ENCODE data around the gene VPS35L.
"Not testable (repeated sequence)": the region's sequence is repeated elsewhere in the genome, so short reads cannot be mapped to it uniquely, and the experiment has no call there.

VPS35L gene

DNA sequence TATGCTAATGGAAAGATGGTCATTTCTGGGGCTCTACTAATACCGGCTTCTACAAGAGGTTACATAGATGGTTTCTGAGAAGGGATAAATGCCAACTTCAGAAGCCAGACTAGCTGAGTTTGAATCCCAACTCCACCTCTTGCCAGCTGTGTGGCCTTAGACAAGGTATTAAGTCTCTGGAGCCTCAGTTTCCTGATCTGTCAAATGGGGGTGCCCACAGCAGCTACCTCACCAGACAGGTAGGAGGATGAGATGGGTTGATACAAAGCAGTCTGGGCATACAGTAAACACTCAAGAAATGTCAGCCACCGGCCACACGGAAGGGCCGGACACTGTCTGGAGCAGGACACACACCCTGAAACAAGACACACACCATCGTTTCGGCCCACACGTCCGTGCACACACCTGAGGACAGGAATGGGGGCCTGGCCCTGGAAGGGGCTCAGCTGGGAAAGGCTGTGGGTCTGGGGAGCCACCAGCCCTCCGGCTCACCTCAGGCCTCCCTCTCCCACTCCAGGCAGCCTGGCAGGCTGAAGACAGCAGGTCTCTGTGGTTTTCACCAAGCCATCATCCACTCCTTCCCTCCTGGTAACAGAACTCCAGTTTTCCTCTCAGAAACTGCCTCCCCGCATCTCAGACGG lies 157.0 kb downstream of the VPS35L start:
- DNase-seq (ENCODE audit: low spot score), result no peak

DNA sequence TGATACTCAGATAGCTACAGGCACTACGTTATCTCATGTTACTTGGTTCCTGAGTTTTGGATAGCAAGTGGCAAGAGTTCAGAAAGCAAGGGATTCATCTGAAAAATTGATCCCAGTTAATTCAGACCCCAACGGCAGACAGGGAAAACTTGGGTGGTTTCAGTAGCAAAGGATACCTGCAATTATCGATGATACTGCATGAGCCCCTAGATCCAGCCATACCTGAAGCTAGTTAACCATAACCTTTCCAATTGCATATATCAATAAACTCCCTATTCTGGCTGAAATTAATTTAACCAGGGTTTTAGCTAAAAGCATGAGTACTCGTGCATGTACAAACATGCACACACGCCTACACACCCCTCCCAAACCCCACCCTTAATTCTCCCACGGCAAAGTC lies 158.2 kb downstream of the VPS35L start:
- DNase-seq (ENCODE audit: low spot score), result no peak

DNA sequence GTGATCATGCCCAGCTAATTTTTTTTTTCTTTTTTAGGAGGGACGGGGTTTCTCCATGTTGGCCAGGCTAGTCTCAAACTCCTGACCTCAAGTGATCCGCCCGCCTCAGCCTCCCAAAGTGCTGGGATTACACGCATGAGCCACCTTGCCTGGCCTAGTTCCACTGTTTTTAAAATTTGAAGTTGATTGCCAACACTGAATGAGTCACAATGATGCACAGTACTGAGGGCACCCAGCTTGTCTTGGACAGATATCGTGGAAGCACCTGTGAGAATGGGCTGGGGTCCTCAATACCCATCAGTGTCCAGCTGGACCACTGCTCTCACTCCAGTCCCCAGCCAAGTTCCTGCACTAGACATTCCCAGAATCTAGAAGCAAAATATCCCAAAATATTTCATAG lies 160.1 kb downstream of the VPS35L start:
- DNase-seq (ENCODE audit: low spot score), result no peak

DNA sequence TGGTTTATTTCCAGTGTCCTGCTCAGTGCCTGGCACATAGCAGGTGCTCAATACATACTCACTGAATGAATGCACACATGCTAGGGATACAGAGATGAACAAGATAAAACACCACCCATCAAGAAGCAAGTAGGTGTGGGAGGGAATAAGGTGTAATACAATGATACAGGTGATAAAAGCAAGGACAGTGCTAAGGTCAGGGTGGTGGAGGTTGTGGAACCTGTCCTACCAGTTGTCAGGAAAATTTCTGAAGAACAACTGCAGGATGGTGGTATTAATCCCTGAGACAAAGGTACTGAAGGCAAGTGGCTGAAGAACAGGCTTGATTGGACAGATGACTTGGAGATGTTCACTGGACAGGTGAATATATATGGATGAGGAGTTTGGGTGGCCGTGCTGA lies 160.7 kb downstream of the VPS35L start:
- DNase-seq (ENCODE audit: low spot score), result no peak

DNA sequence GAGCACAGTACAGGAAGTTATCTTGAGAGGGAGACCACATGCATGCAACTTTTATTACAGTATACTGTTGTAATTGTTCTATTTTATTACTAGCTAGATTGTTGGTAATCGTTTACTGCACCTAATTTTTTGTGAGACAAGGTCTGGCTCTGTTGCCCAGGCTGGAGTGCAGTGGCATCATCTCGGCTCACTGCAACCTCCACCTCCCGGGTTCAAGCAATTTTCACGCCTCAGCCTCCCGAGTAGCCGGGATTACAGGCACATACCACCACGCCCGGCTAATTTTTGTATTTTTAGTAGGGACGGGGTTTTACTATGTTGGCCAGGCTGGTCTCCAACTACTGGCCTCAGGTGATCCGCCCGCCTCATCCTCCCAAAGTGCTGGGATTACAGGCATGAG lies 161.2 kb downstream of the VPS35L start:
- DNase-seq (ENCODE audit: low spot score), result not testable (repeated sequence)

DNA sequence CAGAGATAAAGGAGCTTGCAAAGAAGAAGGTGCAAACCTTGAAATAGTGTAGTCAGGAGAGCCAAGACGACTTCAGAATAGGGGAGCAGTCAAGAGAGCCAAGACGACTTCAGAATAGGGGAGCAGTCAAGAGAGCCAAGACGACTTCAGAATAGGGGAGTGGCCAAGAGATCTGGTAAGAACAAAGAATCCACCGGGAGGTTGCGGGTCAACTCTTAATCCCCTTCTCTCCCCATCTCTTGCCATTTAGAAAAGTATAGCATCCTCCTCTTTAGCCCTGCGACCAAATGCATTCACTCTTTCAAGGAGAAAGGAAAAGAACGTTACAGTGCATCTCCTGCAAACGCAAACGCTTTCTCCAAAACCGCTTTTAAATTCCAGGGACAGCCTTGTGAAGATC lies 161.8 kb downstream of the VPS35L start:
- no peak for DNase-seq (ENCODE audit: low spot score)

DNA sequence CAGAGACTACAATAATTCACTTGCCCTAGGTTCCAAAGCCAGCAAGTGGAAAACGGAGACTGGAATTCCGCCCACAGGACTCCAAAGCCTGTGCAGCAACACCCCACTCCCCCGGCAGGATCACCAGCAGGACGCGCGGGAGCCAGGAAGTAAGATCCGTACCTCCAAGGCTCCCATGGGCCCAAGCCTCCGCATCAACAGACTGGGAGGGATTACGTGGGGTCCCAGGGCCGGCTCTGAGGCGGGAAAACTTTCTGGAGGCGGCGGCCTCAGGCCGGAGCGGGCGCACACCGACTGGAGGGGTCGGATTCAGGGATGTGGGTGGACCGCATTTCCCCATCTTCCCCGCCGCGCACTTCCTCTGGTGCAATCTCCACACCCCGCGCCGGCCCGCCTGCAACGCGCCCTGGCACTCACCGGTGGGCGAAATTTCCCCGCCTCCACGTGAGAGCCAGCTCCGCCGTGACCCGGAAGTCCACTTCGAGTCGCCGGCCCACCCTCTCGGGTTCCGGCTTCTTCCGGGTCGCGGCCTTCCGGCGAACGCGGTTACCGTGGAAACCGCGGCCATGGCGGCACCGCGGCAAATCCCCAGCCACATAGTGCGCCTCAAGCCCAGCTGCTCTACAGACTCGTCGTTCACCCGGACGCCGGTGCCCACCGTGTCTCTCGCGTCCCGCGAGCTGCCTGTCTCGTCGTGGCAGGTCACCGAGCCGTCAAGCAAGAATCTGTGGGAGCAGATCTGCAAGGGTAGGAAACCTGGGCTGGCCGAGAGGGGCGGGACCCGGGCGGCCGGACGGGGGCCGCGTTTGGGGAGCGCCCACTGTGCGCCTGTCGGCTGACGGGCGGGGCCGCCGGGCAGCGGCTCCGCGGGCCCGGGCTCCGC lies 162.5 kb downstream of the VPS35L start, which contains the start of the genes IQCK and KNOP1:
TSS of gene IQCK (plus strand) at position 531 of the 883 bp plus-strand sequence. CDS start at position 567, 36 bp downstream.
TSS of gene KNOP1 (minus strand) at position 487 of the 883 bp plus-strand sequence. CDS start 3,192 bp downstream, outside the sequence.
- DNase-seq (ENCODE audit: low spot score), result peak; percentile 94

DNA sequence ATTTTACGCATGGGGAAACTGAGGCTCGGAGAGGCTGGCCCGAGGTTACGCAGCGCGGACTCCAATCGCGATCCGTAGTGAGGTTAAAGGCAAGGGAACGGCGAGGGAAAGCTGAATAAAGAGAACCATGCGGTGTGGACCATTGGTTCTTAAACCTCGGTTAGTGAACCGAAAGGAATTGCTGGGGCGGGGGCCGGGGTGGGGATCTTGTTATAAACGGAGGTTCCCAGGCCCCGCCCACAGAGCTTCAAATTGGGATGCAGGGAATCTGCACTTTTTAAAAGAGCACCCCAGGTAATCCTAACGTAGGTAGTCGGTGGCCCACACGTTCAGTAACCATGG lies 163.1 kb downstream of the VPS35L start:
- DNase-seq (ENCODE audit: low spot score), result no peak

DNA sequence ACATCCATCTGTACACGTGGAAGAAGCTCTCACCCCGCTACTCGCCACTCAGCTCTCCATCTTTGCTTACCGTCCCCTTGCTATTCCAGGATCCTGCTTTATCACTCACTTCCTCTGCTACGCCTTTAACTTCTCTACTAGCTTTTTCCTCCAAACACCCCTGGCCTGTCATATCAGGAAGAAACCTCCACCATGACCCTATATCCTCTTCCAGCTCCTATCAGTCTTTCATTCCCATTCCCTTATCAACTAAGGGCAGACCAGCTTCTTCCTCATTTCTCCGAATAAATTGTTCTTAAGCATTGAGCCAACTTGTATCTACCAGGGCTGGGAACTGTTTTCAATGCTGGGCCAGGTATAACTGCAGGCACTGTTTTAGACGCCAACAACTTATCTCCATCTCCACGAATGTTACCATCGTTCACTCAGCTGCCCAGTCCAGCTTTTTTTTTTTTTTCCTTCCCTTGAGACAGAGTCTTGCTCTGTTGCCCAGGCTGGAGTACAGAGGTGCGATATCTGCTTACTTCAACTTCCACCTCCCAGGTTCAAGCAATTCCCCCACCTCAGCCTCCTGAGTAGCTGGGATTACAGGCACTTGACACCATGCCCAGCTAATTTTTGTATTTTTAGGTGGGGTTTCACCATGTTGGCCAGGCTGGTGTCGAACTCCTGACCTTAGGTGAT lies 166.9 kb downstream of the VPS35L start:
- no peak for DNase-seq (ENCODE audit: low spot score)

DNA sequence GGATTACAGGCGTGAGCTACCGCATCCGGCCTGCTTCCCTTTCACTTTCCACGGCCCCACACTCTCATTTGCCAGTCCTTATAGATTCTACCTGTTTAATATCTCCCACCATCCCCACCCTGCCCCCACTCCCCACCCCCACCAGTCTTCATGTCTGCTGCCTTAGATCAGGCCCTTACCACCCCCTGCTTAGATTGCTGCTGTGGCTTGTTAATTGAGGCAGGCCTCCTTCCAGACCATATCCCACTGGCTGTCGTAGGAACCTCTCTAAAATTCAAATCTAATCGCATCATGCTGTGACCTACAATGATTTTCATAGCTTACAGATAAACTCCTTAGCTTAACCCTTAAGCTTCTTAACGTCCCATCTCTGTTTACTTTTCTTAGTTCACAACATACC lies 167.5 kb downstream of the VPS35L start:
- no peak for DNase-seq (ENCODE audit: low spot score)

DNA sequence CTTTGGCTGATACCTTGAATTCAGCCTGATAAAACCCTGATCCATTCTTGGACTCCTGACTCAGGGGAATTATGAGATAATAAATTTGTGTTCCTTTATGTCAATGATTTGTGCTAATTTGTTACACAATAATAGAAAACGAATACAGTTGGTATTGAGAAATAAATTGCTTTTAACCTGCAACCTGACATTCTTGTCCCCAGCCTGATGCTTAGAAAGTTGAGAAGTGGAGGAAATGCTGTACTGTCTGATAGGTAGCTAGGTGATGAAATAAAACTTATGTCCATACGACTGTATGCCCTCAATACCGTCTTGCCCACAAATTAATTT lies 173.1 kb downstream of the VPS35L start:
- no peak for DNase-seq (ENCODE audit: low spot score)

DNA sequence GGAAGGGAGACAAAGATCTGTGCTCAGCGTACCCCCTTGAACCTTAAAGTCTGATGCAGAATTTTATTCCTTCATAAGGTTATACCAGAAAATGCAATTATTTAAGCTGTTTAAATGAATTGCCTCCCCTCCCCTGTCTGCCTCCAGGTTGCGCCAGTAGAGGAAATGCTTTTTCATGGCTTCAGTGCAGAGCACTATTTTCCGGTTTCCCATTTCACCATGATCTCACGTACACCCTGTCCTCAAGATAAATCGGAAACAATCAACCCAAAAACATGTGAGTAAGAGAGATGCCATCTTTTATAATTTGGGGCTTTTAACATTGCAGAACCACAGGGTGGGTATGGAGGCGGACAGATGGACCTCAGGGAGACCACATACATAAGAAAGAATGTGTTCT lies 178.0 kb downstream of the VPS35L start:
- DNase-seq (ENCODE audit: low spot score), result no peak

DNA sequence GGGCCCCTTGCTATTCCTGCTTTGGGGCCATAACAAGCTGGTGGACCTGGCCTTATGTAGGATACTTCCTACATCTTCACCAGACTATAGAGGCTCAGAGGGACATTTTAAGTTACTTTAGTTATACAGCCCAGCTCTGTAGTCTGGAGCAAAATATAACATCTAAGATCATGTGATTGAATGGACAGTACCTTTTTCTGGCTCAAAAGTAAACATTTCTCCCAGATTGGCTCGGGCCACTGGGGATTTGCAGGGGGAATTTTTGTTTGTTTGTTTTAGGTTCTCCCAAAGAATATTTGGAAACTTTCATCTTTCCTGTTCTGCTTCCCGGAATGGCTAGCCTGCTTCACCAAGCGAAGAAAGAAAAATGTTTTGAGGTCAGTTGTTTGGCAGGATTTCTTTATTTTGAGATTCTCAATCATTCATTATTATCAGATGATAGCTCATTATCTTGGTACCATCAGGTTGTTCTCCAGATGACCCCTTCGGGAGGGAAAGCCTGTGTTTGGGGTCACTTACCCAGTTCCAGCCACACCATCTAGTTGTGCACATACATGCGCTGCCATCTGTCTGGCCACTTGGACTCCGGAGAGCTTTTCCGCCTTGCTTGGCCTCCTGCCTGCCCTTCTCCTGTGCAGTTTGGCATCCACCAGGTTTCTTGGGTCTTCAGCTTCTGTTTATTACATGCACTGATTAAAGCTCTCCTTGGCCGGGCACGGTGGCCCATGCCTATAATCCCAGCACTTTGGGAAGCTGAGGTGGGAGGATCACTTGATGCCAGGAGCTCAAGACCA lies 179.8 kb downstream of the VPS35L start:
- no peak for DNase-seq (ENCODE audit: low spot score)

DNA sequence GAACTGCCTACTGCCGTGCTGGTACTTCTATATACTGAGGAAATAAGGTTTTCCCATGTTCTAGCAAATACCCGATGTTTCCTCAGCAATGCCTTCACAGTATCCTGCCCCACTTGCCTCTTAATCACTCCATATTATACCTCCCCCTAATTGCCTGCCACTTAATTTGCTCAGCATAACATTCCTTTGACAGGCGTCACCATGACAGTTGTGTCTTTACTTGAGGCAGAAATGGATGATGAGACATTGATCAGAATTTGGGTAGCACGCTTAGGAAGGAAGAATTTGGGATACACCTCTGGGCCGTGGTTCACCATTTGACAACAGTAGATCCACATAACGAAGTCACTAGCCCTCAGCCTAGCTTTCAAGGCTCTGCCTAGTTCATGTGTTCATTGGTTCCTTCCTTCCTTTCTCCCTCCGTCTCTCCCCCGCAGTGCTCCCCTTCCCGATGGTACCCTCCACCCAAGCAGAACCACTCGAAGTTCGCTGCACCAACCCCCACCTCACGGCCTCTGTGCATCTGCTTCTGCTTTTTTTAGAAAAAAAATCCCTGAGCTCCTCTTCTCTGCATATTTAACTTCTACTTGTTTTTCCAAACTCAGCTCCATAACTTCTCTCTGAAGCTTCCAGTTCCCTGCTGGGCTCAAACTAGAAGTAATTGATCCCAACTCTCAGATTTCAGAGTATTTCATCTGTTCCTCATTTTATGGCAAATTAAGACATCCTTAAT lies 182.0 kb downstream of the VPS35L start:
- DNase-seq (ENCODE audit: low spot score), result no peak

DNA sequence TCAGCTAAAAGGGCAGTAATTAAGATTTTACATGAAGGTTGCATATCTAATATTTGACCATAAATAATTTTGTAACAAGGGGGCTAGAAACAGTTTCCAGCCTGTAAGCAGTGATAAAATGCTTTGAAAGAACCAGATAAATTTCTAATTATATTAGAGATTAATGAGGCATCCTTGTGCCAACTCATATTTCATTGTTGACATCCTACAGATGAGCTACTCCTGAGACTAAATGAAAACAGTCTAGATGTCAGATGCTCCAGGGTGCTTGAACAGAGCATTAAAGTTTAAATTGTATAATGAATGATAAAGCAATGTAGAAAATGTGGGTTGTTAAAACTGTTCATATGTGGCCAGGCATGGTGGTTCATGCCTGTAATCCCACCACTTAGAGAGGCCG lies 185.9 kb downstream of the VPS35L start:
- no peak for DNase-seq (ENCODE audit: low spot score)

DNA sequence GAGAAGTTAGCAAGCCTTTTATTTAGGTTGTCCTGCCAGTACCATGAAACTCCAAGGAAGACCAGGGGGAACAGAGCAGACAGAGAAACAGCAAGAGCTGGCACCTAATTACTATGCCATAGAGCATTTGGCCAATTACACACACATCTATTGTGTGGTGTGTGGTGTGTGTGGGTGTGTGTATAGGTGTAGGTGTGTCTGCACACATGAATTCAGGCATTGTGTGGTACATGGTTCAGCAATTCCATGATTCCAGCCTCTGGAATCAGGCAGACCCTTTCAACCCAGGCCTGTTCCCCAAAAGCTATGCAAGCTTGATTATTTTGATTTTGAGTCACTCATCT lies 188.3 kb downstream of the VPS35L start:
- DNase-seq (ENCODE audit: low spot score), result no peak

DNA sequence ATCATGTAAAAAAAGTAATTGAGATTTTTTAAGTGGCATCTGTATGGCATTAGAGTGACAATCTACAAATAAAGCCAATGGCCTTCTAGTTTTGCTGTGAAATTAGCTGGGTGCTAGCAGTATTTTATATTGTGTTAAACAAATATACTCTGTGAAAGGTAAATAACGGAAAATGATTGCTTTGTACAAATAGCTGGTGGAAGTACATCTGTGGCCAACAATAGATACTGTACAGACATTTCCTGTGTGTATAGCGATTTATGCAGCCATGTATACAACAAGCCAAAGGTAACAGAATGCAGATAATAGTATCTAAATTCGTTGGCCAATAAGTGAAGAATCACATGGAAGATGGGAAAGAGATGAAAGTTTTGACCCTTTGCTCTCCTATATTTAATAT lies 189.2 kb downstream of the VPS35L start:
- no peak for DNase-seq (ENCODE audit: low spot score)

DNA sequence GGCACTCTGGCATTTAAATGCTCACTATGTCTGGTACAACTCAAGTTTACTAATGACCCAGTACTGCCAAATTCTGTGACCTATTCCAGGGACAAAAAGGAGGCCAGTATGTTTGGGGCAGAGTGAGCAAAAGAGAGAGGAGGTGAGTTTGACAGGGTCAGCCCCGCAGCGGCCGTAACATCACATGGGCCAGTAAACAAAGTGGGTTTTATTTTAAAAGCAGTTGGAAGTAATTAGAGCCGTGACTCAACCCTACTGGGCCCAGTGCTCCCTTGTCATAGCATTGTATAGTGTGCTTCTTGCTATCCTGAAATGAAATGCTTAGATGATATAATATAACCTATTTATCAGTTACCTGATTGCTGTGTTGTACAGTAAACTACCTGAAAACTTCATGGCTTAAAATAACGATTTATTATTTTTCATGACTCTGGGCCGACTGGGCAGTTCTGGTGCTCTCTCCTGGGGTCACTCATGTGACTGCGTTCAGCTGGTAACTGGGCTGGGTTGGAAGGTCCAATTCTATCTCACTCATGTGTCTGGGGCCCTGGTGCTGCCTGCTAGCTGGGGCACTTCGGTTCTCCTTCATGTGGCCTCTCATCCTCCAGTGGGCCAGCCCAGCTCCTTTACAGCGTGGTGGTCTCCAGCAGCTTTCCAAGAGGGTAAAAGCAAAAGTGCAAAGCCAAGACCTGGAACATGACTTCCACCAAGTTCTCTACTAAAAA lies 189.9 kb downstream of the VPS35L start:
- no peak for DNase-seq (ENCODE audit: low spot score)

DNA sequence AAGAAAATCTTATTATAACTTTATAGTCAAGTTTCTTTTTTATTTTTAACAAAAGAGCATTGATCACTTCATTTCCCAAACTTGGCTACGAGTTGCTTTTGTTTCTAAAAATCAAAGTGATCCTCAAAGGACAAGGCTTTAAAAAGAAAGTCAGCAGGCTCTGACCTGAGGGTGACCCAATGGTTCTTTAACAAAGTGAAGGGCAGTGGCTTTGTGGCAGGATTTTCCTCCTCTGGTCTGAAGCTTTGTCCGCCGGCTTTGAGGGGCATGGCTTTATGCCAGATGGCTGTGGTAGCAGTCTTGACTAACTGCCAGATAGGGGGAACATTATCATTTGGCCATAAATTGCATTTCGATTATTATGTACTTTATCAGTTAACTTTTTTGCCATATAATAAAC lies 191.1 kb downstream of the VPS35L start:
- DNase-seq (ENCODE audit: low spot score), result no peak

DNA sequence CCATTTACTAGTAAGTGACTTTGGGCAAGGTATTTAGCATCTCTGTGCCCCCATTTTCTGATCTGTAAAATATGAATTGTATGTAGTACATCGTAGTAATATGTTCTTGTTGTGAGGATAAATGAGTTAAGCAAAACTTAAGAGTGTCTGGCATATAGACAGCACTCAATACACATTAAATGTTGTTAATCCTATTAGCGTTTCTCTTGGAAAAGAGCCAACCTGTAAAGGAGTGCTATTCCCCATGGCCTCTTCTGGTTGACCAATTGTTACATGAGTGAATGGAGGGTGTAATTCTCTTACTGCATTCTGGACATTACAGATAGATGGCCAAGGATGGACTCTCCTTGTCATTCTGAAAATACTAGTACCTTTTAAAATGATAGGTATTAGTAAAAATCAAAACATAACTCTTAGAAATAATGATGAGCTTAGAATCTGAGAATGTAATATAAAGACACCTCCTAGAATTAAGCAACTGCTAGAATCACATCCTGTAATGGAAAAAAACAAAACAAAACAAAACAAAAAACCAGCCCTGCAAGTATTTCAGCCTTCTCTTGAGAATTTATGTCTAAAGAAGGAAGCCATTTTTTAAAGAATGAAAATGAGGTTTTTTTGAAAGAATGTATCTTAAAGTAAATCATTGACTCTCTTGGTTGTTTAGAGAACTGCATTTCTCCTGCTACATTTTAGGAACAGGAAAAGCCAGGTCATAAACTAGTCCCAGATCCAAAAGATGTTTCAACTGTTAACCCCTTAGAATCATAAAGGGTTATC lies 193.1 kb downstream of the VPS35L start:
- no peak for DNase-seq (ENCODE audit: low spot score)
